ENCODE measurements around the gene SCAANT1.

Gene SCAANT1

DNA sequence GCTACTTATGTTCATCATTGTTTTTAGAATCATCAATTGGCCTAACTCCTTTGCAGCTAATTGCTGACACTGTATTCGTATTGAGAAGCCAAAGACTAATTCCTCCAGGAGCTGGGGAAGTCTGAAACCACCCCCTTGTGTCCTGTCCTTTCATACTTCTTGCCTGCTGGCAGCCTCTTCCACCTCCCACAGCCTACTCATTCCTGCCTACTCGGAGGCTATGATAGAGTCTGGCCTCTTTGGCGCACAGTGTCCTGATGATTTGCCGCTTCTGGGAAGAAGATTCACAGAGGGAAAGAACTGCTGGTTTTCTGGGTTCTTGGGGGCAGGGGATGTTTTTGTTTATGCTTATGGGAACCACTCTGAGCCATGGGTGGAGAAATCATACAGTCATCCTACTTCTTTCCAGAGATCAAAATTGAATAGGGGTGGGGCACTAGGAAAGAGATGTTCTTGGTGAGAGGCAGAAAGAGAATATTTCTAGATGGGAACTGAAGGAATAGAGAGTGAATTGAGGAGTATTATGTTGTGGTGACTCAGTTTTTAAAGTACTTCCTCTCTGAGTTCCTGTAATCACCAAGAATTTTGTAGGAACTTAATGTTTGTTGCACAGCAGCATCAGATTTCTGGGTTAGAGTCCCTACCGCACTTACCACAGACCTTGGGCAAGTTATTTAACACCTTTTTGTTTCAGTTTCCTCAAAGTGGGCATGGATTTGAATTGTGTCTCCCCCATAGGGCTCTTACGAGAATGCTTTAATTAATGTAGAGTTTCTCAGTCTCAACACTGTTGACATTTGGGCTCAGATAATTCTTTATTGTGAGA, 22.1 kb upstream of the SCAANT1 start:
- DNase-seq (ENCODE audit: low read depth), result no peak

DNA sequence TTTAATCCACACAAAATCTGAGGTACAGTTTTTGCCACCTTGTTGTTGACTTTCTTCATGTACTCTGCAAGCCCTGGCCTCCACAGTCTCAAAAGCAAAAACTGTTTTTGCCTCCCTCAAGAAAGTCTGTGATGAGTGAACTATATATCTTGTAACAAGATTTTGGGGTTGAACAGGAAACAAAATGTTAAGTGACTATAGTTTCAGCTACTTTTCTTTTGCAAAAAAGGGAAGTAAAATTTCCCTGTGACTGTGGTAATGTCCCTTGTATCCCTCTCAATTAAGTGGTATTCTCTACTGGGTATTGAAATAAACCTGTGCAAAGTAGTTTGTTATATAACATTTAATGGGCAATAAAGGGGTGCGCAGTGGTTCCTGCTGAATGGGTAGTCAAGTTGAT, 21.3 kb upstream of the SCAANT1 start:
- DNase-seq (ENCODE audit: low read depth), result no peak

DNA sequence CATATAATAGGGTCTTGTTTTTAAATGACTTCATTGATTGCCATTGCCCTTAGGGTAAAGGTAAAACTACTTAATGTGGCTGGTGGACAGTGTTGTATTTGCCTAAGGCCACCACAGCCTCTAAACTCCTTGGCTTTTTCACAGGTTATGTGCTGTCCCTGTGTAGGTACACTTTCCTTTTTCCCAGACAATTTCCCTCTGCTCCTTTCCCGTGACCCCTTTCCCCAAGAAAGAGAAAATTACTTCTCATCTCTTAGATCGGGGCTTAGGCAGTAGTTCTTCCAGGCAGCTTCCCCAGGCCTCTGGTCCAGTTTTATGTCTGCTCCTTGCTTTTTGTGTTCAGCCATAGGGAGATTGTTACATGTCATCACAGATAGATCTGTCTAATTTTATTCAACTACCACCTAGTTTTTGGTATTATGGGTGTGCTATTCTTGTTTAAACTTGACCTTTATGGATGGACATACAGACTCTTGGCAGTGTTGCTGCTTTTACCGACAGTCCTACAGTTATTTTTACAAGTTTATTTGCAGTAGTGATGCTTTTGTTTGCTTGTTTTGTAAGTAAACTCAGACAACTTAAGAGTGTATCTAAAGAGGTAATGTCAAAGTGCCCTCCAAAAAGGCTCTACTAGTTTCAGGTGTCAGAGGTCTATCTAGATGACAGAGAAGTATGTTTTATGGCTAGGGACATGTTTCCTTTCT, 20.5 kb upstream of the SCAANT1 start:
- no peak for DNase-seq (ENCODE audit: low read depth)

DNA sequence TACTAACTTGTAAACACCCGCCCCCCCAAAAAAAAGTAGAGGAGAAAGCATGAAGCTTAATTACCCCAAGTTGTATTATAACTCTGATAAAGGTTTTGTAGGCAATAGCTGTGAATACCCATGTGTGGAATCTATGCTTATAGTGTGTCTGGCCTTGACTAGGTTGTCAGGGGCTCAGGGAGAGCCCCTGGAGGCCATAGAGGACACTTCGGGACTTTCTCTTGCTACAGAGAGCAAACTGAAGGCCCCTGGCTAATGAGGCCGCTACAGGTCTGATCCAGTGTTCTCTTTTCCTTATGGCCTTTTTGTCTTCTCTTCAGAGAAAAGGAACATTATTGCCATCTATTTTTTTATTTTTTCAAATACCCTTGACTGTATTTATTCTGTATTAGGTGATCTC, 19.1 kb upstream of the SCAANT1 start:
- DNase-seq (ENCODE audit: low read depth), result no peak

DNA sequence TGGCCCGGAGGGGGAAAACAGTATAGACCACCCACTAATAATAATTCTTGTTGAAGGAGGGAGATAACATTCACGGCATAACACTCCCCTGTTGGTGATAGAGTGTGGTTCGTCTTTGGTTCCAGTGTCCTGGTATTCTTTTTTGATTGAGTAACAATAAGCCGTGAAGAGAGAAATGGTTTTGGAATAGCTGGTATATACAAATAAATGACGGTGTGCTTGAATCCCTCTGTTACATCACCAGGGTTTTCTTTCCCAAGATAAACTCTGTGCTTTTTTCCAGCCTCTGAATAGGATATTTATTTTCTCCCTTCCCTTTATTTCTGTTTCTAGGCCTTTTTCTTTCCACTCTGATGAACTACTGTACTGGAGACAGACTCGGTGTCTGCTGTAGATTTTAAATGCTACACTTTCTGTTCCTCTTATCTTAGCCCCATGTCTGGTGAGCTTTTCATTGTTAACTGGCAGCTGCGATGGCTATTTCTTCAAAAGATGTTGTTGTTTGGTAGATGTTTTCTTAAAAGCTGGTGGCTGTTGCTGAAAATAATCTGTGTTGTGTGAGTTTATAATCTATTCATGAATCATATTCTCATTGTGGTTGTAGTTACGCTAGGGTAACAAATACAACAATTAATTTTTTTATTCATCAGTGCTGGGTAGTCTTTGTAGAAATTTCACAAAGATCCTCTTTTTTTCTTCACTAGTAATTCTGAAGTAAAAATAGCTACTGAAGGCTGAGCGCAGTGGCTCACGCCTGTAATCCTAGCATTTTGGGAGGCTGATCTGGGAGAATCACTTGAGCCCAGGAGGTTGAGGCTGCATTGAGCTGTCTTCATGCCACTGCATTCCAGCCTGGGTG, 15.5 kb upstream of the SCAANT1 start:
- no peak for DNase-seq (ENCODE audit: low read depth)

DNA sequence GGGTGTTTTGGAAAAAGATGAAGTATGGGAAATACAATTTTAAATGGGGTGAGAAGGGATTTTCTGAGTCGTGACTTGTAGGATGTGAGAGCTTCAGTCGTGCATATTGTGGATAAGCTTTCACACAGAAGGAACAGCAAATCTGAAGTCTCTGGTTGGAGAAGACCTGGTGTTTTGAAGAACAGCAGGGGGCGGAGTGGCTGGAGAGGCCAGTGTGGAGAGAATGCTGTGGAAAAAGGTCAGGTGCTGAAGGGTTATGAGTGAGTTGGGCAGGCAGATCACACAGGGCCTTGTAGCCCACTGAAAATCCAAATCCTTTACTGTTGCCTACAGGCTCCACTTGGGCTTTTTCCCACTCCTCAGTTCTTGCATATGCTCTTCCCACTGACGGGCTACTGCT, 14.1 kb upstream of the SCAANT1 start:
- no peak for DNase-seq (ENCODE audit: low read depth)

DNA sequence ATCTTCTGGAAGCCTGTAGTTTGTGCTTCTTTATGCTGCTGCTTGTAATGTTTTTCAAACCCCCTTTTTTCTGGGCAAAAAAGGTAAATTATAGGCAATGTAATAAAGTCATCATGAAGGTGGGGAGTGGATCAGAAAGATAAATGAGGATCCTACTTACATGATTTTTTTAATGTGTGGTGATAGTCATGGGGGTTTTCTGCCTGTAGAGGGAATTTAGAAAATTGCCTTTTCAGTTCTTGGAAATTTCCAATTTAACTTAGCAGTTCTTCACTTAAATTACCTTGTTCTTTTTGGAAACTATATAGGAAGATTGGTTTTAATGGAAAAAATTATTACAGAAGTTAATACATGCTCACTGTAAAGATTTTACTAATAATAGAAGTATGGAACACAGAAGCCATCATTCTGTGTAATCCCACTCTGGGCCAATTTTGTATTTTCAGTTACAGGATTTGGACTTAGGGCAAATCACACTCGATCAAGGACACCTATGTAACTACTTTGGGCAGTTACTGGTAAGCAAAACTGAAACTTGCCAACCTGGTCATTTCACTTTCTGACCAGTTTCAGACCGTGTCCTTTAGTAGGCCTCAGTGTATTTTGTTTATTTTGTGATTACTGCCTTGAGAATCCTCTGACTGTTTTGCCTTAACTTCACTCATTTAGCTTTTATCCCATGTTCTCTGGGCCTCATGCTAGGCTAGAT, 10.5 kb upstream of the SCAANT1 start:
- DNase-seq (ENCODE audit: low read depth), result no peak

DNA sequence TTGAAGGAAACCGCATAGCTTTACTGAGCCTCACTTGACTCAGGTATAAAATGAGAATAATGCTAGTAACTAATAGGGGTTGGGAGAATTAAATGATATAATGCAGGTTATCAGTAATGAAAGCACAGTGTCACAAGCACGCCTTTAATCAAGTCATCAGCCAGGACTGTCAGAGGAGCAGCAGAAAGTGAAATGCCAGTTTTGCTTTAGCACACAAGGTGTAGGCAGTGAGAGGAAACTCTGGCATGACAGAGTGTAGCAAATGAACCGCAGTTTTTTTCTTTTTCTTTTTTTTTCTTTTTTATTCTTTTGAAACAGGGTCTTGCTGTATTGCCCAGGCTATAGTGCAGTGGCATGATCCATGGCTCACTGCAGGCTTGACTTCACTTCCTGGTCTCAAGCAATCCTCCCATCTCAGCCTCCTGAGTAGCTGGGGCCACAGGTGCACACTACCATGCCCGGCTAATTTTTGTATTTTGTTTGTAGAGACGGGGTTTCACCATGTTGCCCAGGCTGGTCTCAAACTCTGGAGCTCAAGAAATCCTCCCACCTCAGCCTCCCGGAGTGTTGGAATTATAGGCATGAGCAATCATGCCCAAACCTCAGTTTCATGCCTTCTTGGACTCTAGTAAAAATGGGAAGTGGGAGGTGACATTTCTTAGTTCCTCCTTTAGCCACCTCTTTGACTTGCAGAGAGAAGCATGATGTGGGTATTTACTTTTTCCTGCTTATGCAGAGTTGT, 9.7 kb upstream of the SCAANT1 start:
- DNase-seq (ENCODE audit: low read depth), result no peak

DNA sequence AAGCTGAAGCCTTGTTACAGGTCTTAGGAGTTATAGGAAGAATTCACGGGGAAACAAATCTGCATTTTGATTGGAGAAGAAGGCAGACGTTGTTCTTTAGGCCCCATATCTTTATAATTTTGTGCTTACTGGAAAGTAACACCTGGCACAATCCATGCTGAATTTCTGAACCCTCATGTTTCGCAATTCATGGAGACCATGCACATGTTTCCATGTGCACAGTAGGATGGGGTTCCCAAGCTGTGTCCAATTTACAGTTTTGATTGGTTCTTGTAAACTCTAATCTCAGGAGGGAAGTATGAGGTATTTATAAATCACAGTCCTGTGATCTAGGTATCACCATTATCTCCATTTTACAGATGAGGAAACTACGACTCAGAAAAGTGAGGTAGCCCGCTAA, 7.8 kb upstream of the SCAANT1 start:
- no peak for DNase-seq (ENCODE audit: low read depth)

DNA sequence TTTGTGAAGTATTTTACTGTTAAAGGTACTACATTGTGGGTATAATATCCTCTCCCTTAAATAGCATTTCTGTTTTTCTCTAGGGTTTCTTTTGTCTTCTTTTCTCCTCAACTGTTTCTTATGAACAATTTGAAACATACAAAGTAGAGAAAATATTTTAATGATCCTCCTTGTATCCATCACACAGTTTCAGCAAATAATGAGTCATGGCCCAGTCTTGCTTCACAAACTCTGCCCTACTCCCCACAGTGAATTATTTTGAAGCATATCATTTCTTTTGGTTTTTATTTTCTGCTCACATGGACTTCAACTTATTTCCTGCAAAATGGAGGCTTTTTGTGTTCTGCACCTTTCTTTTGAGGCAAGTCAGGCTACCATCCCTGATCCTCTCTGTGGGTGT, 6.1 kb upstream of the SCAANT1 start:
- no peak for DNase-seq (ENCODE audit: low read depth)

DNA sequence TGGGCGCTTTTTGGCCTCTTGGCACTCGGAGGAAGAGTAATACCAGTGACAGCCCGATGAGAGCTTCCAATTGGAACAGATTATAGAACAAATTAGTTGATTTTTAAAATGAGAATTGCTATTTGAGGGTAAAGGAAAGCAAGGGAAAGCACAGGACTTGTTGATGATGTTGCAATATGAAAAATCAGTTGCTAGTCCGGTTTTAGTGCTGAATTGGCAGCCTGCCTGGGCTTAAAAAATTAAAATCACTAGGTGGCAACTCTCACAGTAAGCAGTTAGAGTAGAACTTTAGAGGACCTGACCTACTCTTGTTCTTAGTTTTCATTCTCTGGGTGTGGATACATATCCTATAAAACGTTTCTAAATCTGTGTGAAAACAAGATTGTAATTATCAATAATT, 2.1 kb upstream of the SCAANT1 start:
- DNase-seq (ENCODE audit: low read depth), result no peak

DNA sequence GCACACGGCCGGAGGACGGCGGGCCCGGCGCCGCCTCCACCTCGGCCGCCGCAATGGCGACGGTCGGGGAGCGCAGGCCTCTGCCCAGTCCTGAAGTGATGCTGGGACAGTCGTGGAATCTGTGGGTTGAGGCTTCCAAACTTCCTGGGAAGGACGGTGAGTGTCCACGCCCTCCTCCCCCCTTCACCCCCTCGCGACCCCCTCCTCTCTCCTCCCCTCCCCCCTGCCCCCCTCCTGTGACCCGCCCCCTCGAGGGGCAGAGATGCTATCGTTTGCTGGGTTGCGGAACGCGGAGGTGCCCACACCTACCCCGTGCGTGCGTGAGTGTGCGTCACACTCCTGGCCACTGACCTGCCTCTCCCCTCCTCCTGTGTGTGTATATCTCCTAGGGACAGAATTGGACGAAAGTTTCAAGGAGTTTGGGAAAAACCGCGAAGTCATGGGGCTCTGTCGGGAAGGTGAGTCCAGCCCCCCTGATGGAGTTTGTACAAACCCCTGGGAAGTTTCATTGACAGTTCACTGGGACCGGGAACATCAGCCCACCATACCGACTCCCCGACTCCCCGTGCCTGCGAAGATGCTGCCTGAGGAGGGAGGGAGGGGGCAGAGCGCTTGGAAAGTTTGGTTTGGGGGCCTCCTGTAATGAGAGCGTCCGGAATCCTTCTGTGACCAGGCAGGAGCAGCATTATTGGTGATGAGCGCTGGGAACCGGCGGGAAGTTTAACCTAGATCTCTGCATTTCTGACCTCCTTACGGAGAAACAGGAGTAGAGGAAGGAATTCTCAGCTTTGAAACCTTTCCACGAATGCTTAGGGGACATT, 795 bp upstream of the SCAANT1 start:
- DNase-seq (ENCODE audit: low read depth), result no peak

DNA sequence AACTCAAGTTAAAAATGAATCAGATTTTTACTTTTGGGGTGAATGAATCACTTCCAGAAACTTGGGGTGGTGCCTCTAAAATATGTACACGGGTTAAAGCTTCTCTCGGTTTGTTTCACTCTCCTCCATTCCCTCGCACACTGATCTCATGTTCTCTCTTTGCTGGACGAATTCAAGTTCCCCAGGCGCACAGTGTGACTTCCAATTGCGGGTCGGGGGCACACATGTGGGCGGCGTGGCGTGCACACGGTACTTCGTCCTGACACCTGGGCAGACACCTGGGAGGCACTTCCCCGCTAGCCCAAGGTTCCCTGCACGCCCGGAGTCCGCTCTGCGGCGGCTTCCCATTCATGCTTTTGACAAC, 692 bp downstream of the SCAANT1 start:
- no peak for DNase-seq (ENCODE audit: low read depth)

DNA sequence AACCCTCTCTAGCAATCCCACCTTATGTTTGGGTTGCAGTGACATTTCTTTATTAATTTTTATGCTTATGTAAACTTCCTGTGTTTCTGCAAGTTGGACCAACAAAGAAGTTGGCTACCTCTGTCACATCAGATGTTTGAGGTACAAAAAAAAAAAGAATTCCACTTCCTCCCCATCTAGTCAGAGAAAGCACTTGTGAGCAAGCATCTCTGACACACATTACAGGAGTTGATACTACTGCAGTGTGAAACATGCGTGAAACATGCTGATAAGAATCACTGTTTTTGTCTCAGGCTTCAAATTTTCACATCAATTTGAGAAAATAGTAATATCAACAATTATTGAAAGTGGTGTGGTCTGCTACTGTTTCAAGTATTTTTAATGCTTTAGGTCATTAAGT, 1.3 kb downstream of the SCAANT1 start:
- no peak for DNase-seq (ENCODE audit: low read depth)

DNA sequence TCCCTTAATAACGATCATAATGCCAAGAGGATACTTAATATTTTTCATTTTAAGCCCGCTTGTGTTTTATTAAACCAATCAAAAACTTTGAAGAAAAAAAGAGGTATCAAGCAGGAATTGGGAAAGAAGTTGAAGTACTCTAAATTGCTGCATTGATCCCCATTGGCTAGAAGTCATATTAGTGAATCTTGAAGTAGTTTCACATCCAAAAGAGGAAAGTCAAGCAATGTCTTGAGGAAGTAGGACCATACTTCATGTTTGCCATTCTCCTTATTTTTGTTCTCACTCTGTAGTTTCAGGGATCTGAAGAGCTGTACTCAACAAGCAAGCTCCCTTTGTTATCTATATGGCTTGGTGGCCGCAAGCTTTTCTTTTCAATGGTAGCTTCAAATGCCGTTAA, 2.2 kb downstream of the SCAANT1 start:
- DNase-seq (ENCODE audit: low read depth), result no peak

DNA sequence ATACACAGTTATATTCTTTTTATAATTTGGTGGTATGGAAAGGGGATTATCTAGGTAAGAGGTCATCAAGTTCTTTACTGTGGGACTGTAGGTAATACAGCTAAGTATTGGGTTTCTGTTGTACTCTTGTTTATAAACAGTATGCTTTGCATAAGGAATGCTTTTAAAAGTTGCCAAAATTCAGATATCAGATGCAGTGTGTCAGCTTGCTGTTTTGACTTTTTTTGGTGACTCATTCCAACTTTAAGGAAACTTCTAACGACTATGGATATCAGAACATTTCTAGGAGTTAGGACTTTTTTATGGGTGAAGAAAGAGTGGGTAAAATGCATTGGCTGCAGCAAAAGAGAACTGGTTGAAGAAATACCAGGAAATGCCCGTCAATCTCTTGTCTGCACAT, 2.8 kb downstream of the SCAANT1 start:
- no peak for DNase-seq (ENCODE audit: low read depth)

DNA sequence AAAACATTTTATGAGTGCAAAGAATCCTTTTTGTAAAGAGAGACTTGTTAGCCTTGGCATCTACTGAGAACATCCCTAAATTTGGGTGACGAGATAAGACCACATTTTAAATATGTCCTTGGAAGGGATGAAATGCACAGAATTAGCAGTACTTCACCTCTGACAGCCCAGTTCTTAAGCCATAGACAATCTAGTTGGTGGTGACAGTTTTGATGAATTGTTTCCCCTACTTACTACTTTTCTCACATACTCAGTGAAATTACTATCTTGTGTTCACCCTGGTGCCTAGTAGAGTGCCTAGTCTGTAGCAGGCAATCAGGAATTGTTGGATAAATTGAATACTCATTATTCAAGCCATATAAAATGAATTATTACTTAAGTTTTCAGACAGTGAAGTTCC, 3.4 kb downstream of the SCAANT1 start:
- no peak for DNase-seq (ENCODE audit: low read depth)

DNA sequence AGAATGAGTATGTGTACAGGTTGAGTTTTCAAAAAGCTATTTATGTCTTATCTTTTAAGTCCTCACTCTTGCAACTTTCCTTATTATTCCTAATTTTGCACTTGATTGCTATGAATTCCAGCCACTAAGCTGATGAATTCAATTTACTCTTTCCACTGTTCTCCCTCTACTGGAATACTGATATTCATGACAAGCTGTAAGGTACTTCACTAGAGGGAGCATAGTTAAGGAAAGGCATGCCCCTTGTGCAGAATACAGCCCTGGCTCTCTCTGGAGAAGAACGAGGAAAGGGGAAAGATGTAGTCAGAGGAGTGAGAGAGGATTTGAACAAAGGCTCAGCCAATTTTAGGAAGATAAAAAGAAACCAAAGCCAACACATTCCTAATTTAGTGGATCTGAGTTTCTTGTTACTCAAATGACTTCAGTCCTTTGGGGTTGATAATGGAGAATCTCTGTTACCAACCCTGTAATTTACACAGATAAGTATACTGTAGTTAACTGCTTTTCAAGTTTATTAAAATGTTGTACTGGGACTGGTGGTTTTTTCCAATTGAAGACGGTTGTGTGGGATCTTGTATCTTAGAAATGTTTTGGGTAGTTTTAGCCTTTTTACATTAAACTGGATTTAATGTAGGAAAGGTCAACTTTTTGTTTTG, 4.0 kb downstream of the SCAANT1 start:
- no peak for DNase-seq (ENCODE audit: low read depth)

DNA sequence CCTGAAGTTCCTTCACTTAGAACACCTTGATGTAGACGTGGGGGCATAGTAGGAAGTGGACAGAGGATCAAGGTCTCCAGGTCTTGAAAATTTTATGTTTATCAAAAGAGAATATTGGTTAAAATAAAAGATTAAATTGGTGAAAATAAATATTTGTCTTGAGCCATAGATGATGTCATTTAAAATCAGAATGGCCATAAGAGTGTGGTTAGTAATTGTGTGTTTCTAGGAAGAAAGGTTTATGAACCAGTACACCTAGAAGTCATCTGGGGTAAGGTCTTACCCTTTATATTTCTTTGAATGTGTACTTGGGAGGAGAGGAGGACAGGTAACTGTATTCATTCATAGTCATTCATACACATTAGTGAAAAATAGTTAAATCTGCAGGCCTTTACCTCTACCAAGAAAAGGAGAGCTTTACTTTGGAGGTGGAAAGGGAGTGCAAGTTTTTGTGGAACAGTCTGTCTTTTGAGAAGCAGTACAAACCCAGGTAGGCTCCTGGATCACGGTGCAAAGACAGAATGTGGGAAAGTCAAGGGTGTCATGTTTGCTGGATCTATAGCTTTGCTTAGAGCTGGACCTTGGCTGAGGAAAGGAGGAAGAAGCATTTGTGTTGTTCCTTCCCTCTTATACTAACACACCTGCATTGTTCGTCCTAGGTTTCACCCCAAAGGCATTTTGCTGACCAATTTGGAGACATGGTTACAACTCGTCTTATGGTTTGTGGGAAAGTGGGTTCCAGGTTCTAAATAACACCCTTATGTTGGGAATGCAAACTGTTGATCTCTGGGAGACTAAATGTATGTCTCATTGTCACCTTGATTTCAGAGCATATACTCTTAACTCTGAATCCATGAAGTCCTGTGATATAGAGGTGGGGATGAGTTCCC, 6.2 kb downstream of the SCAANT1 start:
- no peak for DNase-seq (ENCODE audit: low read depth)

All from GM04504 (cell line).